Activated CD8-positive, alpha-beta T cell treated with anti-CD3 and anti-CD28 coated beads for 36 hours (primary cell): ENCODE data around the gene ODR4. TPM values are rescaled to one million over a fixed set of nuclear protein-coding genes. Genes with fewer than 3 reads are reported as not detected.
"Not testable (repeated sequence)": the region's sequence is repeated elsewhere in the genome, so short reads cannot be mapped to it uniquely, and the experiment has no call there.

Source experiments
- ATAC-seq: fragments of 200-7000 bp; cut with Tn5 transposase; one replicate; pipeline ENCODE4 v1.10.0; 2021; ENCODE audit warnings: mild to moderate bottlenecking, moderate library complexity
- CTCF ChIA-PET: fragments of 350-600 bp; sonication (Branson Sonifier 250); formaldehyde crosslinking; loops from one replicate; lab custom pipeline; 2021; ENCODE audit warnings: antibody characterized with exemption; lab: Charles Lee
- POLR2A ChIA-PET: fragments of 350-600 bp; sonication (Branson Sonifier 250); formaldehyde crosslinking; loops from one replicate; lab custom pipeline; 2021; ENCODE audit warnings: antibody characterized with exemption; lab: Charles Lee
- DNase-seq: peaks from one replicate; pipeline ENCODE4 v3.0.0-alpha.2; 2020
- H3K27ac Mint-ChIP-seq: one replicate; pipeline ENCODE4 v1.8.0; 2021; ENCODE audit warnings: mild to moderate bottlenecking, mixed read lengths
- H3K27me3 Mint-ChIP-seq: one replicate; pipeline ENCODE4 v1.8.0; 2021; ENCODE audit warnings: mixed read lengths
- H3K36me3 Mint-ChIP-seq: one replicate; pipeline ENCODE4 v1.8.0; 2021; ENCODE audit warnings: low read depth, mixed read lengths
- H3K4me1 Mint-ChIP-seq: one replicate; pipeline ENCODE4 v1.8.0; 2021; ENCODE audit warnings: low read depth, mixed read lengths
- H3K4me3 Mint-ChIP-seq: one replicate; pipeline ENCODE4 v1.8.0; 2021; ENCODE audit warnings: mild to moderate bottlenecking, moderate library complexity, mixed read lengths
- H3K9me3 Mint-ChIP-seq: one replicate; pipeline ENCODE4 v1.8.0; 2021; ENCODE audit warnings: mixed read lengths
- intact Hi-C: fragments of 100-400 bp; cut with micrococcal nuclease; formaldehyde crosslinking; loops from one replicate; pipeline ENCODE4 v1.10.0; 2022
- total RNA-seq, 2 experiments: library from RNA; stranded (reverse); gene quantifications; one replicate each; pipeline ENCODE4 v1.2.3, GENCODE V29; 2021
- TF ChIP-seq, protein P1 (sequence below): fragments of 200-600 bp; IDR thresholded peaks from one replicate; pipeline ENCODE4 v1.8.0; 2022; ENCODE audit warnings: antibody characterized with exemption, mild to moderate bottlenecking

Gene ODR4
- total RNA-seq, 2 experiments from 2014 or later: 13.4 to 13.6 TPM

DNA sequence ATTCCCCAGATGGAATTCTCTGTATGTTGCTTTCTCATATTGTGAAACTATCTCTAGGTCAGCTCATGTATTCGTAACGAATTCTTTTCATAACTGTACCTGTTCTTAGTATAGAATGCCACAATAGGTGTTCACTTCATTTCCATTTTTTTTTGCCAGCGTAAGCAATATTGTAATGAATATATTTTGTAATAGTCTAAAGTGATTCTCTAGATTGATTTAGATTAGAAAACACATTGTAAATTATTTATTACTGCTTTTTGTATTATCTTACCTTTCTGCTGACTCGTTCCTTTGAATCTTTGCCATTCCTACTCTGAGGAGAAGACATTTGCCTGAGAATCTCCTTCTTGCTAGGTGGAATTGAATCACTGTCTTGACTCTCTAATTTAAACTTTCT, 70.5 kb downstream of the ODR4 start:
- peaks cover 11% of the 10 kb centered on the region for H3K4me1 Mint-ChIP-seq
- H3K27ac Mint-ChIP-seq: no peak overlapping the region
- no peaks in the 10 kb centered on the region for H3K36me3 Mint-ChIP-seq
- intact Hi-C loops: no loop called here
- H3K27me3 Mint-ChIP-seq: no peaks in the 10 kb centered on the region
- CTCF ChIA-PET: no interaction called here
- H3K9me3 Mint-ChIP-seq: no peaks in the 10 kb centered on the region
- ATAC-seq (no peak), DNase-seq (no peak)
- TF ChIP-seq, protein P1, sequence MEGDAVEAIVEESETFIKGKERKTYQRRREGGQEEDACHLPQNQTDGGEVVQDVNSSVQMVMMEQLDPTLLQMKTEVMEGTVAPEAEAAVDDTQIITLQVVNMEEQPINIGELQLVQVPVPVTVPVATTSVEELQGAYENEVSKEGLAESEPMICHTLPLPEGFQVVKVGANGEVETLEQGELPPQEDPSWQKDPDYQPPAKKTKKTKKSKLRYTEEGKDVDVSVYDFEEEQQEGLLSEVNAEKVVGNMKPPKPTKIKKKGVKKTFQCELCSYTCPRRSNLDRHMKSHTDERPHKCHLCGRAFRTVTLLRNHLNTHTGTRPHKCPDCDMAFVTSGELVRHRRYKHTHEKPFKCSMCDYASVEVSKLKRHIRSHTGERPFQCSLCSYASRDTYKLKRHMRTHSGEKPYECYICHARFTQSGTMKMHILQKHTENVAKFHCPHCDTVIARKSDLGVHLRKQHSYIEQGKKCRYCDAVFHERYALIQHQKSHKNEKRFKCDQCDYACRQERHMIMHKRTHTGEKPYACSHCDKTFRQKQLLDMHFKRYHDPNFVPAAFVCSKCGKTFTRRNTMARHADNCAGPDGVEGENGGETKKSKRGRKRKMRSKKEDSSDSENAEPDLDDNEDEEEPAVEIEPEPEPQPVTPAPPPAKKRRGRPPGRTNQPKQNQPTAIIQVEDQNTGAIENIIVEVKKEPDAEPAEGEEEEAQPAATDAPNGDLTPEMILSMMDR: no peak
- no peak overlapping the region for H3K4me3 Mint-ChIP-seq
- POLR2A ChIA-PET: no interaction called here

DNA sequence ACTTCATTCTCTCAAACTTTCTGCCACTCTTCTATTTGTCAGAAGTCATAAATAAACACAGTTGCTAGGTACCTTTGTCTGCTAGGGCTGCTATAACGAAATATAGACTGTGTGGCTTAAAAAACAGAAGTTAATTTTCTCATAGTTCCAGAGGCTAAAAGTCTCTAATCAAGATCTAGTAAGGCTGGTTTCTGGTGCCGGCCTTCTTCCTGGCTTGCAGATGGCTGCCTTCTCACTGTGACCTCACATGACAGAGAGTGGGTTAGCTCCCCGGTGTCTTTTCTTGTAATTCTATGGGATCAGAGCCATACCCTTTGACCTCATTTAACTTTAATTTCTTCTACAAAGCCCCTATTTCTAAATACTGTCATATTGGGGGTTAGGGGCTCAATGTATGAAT, 79.3 kb downstream of the ODR4 start:
- Mint-ChIP-seq H3K36me3 (no peaks in the 10 kb centered on the region), H3K4me1 (no peaks in the 10 kb centered on the region), H3K4me3 (no peak overlapping the region), H3K27ac (no peak overlapping the region), H3K27me3 (no peaks in the 10 kb centered on the region), H3K9me3 (no peaks in the 10 kb centered on the region)
- TF ChIP-seq, protein P1: no peak
- ATAC-seq: no peak
- ChIA-PET POLR2A (no interaction called here), CTCF (interaction anchor here (1.0 kb wide), 1 partner anchor 28 kb away, joined by 3 read pairs; no protein-coding TSS in a partner anchor)
- intact Hi-C loops: no loop called here
- no peak for DNase-seq

DNA sequence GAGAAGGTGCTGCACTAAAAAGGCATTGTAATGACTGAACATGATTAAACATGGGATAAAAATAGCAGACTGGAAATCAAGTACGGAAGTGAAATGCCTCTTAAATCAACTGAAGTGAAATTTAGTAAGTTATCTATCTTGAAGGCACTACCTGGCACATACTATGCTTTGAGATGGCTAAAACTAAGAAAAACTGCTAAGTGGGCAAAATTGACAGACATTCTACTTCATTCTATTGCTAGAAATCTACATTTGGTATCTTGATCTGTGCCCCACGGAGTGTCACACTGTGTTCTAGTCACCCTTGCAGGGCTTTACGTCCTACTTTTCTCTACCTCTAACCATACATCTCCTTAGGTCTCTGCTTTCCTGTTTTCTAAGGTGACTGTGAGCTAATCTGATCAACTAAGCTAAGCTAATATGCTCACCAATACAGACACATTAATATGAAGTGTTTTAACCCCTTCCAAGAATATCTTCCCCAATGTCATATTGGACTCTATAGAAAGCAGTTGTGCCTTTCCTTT, 81.2 kb downstream of the ODR4 start:
- no peak for ATAC-seq
- DNase-seq: no peak
- POLR2A ChIA-PET: no interaction called here
- Mint-ChIP-seq H3K4me3 (no peak overlapping the region), H3K4me1 (no peaks in the 10 kb centered on the region), H3K9me3 (no peaks in the 10 kb centered on the region), H3K27me3 (no peaks in the 10 kb centered on the region), H3K27ac (no peak overlapping the region), H3K36me3 (no peaks in the 10 kb centered on the region)
- intact Hi-C loops: no loop called here
- CTCF ChIA-PET: interaction anchor here (0.7 to 1.0 kb wide), 2 partner anchors 72 to 1397 kb away, joined by 3 read pairs; no protein-coding TSS in a partner anchor
- TF ChIP-seq, protein P1: no peak

DNA sequence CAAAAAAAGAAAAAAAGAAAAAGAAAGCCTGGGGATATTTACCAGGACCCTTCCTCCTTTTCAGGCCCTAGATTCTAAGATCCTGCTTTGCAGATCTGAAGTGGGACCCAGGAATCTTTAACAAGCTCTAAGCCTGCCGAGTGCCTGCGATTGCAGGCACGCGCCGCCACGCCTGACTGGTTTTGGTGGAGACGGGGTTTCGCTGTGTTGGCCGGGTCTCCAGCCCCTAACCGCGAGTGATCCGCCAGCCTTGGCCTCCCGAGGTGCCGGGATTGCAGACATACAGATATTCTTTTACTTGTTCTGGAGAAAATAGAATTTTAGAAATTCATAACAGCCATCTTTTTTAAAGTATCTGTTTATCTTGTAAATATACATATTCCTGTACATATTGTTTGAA, 83.5 kb downstream of the ODR4 start:
- H3K27ac Mint-ChIP-seq, H3K36me3 Mint-ChIP-seq, H3K27me3 Mint-ChIP-seq, POLR2A ChIA-PET, H3K4me3 Mint-ChIP-seq, DNase-seq, H3K4me1 Mint-ChIP-seq, CTCF ChIA-PET, ATAC-seq, H3K9me3 Mint-ChIP-seq, intact Hi-C loops: not testable (repeated sequence)

DNA sequence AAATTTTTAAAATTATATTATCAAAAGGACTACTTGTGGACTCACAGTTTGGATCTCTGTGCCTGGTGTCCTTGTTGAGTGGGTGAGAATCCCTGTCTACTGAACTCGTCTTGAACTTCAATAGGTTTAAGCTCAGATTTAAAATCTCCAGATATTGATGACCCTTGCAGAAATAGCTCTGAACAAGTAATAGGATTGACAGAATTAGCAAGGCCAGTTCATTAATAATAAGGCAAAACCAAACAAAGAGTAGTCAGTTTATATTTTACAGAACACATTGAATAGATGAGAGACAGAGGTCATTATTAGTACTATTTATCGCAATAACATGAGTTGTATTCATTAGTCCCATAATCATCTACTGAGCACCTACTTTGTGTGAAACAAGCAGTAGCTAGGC, 85.4 kb downstream of the ODR4 start, which contains the start of gene PDC:
Gene PDC (minus strand): TSS at position 101 of the 400 bp plus-strand sequence. CDS start 11,655 bp downstream, outside the sequence.
- CTCF ChIA-PET: no interaction called here
- no peak for ATAC-seq
- H3K27ac Mint-ChIP-seq: no peak within 1 kb of the TSS
- POLR2A ChIA-PET: no interaction called here
- no peaks in the 10 kb centered on the region for H3K36me3 Mint-ChIP-seq
- no peak within 1 kb of the TSS for H3K4me3 Mint-ChIP-seq
- intact Hi-C loops: no loop called here
- TF ChIP-seq, protein P1: no peak
- no peaks in the 10 kb centered on the region for H3K9me3 Mint-ChIP-seq
- no peaks in the 10 kb centered on the region for H3K4me1 Mint-ChIP-seq
- no peaks in the 10 kb centered on the region for H3K27me3 Mint-ChIP-seq
- DNase-seq: no peak
